ENCODE measurements around the gene ADAMTS17.
"Not testable (repeated sequence)": the region's sequence is repeated elsewhere in the genome, so short reads cannot be mapped to it uniquely, and the experiment has no call there.

ADAMTS17 gene

DNA sequence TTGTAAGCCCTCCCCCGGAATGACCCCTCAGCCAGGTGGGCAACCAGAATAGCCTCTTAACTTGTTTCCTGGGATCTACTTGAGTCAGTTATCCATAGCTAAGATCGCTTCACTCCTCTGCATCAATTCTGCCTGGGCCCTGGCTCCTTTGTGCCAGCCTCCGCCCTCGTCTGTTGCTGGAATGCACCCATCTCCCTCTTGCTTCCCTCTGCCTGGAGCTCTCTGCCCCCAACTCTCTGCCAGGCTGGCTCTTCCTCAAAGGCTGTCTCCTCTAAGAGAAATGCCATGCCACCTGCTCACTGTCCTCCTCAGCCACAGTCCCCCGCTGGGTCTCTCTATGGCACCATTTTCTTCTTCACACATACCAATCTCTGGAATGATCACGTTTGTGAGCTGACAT lies 240.8 kb downstream of the ADAMTS17 start:
- no peak for TF ChIP-seq GATA1 (IDR thresholded peaks at IDR 0.05; ENCODE audit: low read depth, low read length)
- TF ChIP-seq POLR2A (IDR thresholded peaks at IDR 0.05; ENCODE audit: low read length), result no peak
- no peak for DNase-seq

DNA sequence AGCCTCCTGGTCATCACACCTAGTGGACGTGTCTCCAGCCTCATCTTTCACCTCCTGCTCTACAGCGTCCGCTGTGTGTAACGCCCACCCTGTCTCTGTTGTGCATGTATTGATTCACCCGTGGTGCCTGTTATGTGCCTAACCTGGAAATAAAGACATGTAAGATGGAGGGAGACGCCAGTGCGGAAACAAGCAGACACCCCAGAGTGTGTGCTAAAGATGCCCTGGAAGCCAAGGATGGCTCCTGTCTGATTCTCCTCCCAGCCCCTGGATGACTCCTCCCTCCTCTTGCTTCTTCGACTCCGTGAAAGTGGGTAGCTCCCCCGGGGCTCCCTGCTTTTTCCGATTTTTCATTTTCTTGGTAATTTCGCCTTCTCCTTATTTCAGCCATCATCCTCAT lies 241.8 kb downstream of the ADAMTS17 start:
- TF ChIP-seq GATA1 (IDR thresholded peaks at IDR 0.05; ENCODE audit: low read depth, low read length) (no peak), POLR2A (IDR thresholded peaks at IDR 0.05; ENCODE audit: low read length) (no peak)

DNA sequence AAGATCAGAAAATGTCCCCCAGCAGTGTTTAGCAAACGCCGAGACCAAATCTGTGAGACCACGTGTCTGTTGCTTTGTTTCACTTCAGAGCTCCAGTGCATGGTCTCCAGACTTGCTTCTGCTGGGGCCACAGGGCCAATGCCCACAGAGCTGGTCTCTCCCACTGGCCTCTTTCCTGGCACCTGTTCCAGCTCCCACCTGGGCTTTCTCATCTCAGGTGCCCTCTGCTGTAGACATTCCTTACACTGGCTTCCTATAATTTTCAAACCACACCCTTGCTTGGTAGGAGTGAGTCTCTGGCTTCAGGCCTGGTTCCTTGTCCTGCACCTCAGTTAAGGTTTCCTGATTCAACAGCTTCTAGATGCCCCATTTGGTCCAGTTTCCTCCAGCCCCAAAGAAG lies 243.1 kb downstream of the ADAMTS17 start:
- no peak for DNase-seq
- TF ChIP-seq GATA1 (IDR thresholded peaks at IDR 0.05; ENCODE audit: low read depth, low read length) (no peak), POLR2A (IDR thresholded peaks at IDR 0.05; ENCODE audit: low read length) (no peak)

More for the DNA sequence above, 241.8 kb downstream of the ADAMTS17 start:
- DNase-seq, result no peak

DNA sequence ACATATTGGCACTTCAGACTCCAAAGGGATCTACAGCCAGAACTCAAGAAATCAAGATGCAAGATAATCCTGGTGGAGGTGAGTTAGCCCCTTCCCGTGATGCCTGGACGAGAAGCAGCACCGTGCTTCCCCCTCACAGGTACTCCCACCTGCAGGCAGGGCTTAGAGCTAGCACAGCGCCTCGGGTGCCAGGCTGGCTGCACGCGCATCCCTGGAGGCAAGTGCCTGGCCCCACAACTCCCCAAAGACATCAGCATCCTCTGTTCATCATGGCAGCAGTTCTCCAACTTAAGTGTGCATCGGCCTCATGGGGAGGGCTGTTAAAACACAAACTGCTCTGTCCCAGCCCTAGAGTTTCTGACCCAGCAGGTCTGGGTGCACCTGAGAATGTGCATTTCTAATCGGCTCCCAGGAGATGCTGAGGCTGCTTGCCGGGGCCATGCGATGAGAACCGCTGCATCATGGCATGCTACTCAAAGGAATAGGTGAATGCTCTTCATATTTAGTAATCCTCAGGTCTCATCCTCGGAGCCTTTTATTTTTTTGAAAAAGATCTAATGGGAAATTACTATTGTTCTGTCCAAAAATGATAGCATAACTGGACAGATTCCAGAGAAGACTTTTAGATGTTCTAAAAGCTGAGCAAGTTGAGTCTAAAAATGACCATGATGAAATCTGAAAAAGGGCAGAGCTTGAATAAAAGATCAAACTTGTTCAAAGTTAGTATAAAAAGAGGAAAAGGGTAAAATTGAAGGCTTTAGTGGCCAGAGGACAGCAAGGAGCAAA lies 244.2 kb downstream of the ADAMTS17 start:
- no peak for TF ChIP-seq GATA1 (IDR thresholded peaks at IDR 0.05; ENCODE audit: low read depth, low read length)
- TF ChIP-seq POLR2A (IDR thresholded peaks at IDR 0.05; ENCODE audit: low read length), result no peak

DNA sequence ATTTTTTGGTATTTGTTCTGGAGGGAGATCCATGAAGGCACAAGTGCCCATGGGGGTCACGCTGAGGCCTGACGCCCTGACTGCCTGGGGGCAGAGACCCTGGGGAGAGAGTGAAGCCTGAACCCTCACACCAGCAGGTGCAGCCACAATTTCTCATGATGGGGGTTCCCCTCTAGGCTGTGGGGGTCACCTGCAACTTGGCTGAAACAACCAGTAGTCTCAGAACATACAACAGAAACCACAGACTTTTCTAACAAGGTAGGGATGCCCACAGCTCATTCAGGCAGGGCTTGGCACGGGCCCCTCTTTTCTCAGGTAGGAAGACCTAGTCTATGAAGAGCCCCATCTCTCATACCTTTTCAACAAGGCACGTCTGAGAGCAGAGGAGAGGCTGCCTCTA lies 245.1 kb downstream of the ADAMTS17 start:
- TF ChIP-seq GATA1 (IDR thresholded peaks at IDR 0.05; ENCODE audit: low read depth, low read length) (no peak), POLR2A (IDR thresholded peaks at IDR 0.05; ENCODE audit: low read length) (no peak)
- DNase-seq, result no peak

More for the DNA sequence above, 244.2 kb downstream of the ADAMTS17 start:
- DNase-seq, result no peak

DNA sequence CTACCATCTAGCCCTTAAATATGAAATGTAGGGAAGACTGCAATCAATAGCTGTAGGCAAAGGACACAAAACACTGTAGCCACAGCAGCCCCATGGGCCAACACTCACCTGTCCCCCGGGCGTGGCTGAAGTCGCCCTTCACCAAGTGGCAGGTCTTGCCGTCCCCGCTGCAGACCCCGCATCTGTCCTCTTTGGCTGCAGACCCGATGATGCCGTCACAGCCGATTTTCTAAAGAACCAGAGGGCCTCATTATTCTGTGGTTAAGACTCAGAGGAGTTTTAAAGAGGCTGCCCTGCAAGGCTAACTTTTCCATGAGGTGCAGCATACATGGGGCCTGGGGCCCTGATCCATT lies 245.6 kb downstream of the ADAMTS17 start:
- no peak for DNase-seq
- TF ChIP-seq GATA1 (IDR thresholded peaks at IDR 0.05; ENCODE audit: low read depth, low read length) (no peak), POLR2A (IDR thresholded peaks at IDR 0.05; ENCODE audit: low read length) (no peak)

DNA sequence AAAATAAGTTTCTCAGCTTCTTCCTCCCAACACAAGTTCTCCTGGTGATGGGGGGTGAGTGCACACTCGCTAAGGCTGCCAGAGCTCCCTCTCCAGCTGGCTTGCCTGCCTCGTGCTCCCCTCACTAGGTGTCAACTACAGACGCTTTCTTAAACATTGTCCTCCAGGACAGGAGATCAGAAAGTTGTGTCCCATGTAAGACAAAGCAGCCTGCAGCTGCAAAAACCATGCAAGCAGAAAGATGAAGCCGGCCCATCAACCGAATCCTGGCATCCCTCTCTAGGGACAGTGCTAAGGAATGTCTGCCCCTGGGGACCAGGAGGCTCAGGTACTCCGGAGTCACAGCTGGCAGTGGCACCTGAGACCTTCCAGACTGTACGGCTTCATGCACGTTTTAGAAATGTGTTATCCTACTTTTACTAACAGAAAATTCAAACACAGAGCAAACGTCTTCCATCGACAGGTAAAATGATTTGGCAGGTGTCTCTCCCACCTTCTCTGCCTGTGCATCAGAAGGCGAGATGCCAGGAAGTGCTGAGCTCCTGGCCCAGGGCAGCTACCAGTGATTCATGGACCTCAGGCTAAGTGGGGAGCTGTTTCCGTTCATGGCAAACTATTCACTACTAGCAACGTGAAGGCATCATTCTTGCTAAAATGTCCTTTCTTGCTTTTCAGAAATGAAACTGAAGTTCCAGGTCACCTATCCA lies 246.1 kb downstream of the ADAMTS17 start:
- no peak for DNase-seq
- TF ChIP-seq POLR2A (IDR thresholded peaks at IDR 0.05; ENCODE audit: low read length) (no peak), GATA1 (IDR thresholded peaks at IDR 0.05; ENCODE audit: low read depth, low read length) (no peak)

DNA sequence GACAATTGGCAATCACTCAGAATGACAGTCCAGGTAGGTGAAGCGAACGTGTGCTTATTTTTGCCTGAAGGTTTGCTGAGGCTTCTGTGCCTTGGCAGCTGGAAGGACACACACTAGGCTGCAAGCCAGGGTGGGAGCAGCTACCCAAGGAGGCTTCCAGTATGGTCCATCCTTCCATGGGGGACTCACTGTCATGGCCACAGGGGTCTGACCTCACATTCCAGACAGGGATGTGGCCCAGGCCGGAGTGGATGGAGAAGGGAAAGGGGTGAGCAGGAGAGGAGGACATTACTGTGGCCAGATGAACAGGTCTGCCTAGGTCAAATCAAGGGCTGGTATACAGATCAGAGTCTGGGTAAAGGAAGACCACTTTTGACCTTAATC lies 247.7 kb downstream of the ADAMTS17 start:
- DNase-seq, result no peak
- TF ChIP-seq POLR2A (IDR thresholded peaks at IDR 0.05; ENCODE audit: low read length), result no peak
- TF ChIP-seq GATA1 (IDR thresholded peaks at IDR 0.05; ENCODE audit: low read depth, low read length), result no peak

DNA sequence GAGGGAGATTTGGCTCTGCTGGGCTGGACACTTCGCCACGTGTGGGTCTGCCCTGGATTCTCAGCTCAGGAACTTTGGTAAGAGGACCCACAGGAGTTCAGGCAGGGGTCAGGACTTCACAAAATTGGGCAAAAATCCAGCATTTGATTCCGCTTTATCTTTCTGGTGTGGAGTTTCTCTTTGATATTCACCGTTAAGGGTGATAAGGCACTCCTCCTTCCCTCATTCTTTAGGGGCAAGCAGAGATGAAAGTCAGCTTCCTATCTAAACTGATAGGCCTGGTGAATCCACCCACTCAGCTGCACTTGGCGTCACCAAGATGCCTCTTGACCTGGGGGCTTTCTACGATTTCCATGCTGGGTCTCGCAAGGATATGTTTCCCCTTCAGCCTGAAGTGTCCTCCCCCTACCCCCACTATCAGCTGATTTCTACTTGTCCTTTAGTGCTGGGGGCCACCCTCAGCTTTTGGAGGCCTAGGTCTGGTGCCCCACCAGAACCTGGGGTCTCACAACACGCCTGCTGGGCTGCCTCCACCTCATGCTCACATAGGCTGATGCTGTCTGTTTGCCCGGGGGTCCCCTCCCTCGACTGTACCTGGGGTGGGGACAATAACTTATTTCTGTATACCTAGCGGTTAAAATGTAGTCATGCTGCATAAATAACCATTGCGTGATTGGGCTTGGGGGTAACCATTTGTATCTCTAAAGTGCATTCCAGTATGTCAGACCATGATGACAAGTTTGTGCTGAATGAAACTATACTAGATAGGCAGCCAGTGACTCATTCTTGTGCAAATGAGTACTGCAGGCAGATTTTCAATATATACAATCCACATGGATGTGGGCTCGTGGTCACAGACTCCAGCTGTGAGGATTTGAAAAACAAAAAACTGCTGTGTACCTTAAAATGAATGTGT lies 248.3 kb downstream of the ADAMTS17 start:
- no peak for DNase-seq
- no peak for TF ChIP-seq POLR2A (IDR thresholded peaks at IDR 0.05; ENCODE audit: low read length)
- TF ChIP-seq GATA1 (IDR thresholded peaks at IDR 0.05; ENCODE audit: low read depth, low read length), result no peak

DNA sequence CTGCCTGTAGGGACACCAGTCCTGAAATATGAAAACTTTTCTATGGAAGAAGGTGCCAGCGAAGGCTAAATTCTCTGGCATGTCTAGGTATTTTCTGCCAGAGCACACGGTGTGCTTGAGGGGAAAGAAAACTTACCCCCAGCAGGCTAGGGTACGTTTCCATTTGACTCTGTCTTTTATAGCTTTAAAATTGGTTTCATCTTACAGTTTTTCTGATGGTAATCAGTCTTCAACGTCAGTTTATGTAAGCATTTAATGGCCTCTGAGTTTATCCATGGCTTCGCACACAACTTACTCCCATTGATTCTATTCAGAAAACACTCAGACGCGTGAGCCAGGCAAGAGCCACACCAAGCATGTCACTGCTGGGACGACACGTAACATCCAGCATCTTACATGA lies 249.7 kb downstream of the ADAMTS17 start:
- no peak for TF ChIP-seq GATA1 (IDR thresholded peaks at IDR 0.05; ENCODE audit: low read depth, low read length)
- TF ChIP-seq POLR2A (IDR thresholded peaks at IDR 0.05; ENCODE audit: low read length), result no peak
- DNase-seq, result no peak

DNA sequence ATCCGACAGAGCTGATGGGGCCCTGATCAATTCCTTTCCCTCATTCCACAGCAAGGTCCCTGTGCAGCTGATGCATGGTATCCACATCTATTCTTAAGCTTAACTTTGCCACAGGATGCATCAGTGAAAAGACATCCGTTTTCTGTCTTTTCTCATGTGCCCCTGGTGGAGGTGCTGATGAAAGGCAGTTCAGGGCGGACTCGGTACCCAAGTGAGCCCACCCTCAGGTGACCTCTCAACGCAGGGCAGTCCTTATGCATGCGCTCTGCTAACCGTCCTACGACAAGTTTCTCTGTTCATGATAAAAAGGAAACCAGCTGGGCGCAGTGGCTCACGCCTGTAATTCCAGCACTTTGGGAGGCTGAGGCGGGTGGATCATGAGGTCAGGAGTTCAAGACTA lies 251.4 kb downstream of the ADAMTS17 start:
- DNase-seq, result no peak
- TF ChIP-seq GATA1 (IDR thresholded peaks at IDR 0.05; ENCODE audit: low read depth, low read length) (no peak), POLR2A (IDR thresholded peaks at IDR 0.05; ENCODE audit: low read length) (no peak)

DNA sequence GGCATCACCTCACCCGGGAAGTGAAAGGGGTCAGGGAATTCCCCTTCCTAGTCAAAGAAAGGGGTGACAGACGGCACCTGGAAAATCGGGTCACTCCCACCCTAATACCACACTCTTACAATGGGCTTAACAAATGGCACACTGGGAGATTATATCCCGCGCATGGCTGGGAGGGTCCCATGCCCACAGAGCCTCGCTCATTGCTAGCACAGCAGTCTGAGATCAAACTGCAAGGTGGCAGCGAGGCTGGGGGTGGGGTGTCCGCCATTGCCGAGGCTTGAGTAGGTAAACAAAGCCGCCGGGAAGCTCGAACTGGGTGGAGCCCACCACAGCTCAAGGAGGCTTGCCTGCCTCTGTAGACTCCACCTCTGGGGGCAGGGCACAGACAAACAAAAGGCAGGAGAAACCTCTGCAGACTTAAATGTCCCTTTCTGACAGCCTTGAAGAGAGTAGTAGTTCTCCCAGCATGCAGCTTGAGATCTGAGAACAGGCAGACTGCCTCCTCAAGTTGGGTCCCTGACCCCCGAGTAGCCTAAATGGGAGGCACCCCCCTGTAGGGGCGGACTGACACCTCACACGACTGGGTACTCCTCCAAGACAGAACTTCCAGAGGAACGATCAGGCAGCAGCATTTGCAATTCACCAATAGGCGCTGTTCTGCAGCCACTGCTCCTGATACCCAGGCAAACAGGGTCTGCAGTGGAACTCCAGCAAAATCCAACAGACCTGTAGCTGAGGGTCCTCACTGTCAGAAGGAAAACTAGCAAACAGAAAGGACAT lies 257.5 kb downstream of the ADAMTS17 start:
- DNase-seq, result not testable (repeated sequence)

DNA sequence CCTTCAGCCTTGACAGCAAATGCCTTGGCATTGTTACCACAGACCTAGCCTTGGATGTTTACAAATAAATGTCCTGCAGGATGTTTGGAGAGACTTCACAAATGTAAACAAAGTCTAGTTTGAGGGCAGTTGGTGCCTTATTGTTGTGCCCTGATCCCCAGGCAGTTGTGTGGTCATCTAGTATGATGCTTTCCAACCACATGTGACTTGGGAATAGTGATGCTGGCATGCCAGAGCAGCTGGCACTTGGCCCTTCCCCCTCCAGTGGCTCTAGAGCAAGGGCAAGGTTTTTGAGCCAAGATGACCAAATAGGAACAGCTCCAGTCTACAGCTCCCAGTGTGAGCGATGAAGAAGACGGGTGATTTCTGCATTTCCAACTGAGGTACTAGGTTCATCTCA lies 258.2 kb downstream of the ADAMTS17 start:
- no peak for DNase-seq
- TF ChIP-seq GATA1 (IDR thresholded peaks at IDR 0.05; ENCODE audit: low read depth, low read length) (no peak), POLR2A (IDR thresholded peaks at IDR 0.05; ENCODE audit: low read length) (no peak)
